IPS DF 4.7 (cell line): Measurements from ENCODE around the gene C1QL1.
A peak's percentile ranks its signal among the peaks of the same experiment; 100 is the strongest.
"Not testable (repeated sequence)": the region's sequence is repeated elsewhere in the genome, so short reads cannot be mapped to it uniquely, and the experiment has no call there.

Source experiments
- DNase-seq: peaks from one replicate; pipeline ENCODE4 v3.0.0-alpha.2; 2013; ENCODE audit warnings: low spot score; ENCODE audit errors: extremely low read depth

C1QL1 gene

GRCh38 chr17:44965481-44966234, 2.4 kb downstream of the C1QL1 start:
- DNase-seq: no peak

GRCh38 chr17:44961921-44962350, 6.2 kb downstream of the C1QL1 start:
- no peak for DNase-seq

DNA sequence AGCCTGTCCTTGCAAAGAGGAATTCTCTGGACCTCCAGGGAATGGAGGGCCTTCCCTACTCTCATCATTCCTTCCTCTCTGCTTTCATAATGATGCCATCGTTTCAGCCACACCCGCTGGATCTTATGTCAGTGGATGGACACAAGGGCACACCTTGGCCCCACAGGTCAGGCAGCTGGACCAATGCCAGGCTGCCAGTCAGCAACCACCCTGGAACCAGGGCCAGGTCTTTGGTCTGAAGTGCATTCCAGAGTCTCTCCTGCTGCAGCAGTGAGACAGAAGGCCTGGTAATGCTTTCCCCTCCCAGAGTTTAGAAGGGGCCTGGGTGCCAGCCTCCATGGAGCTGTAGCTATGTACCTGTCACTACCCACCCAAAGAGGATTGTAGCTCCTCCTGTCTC, 7.4 kb downstream of the C1QL1 start:
- DNase-seq: no peak

- DNase-seq: no peak
Observed at GRCh38 chr17:44959821-44960531, 8.1 kb downstream of the C1QL1 start.

DNA sequence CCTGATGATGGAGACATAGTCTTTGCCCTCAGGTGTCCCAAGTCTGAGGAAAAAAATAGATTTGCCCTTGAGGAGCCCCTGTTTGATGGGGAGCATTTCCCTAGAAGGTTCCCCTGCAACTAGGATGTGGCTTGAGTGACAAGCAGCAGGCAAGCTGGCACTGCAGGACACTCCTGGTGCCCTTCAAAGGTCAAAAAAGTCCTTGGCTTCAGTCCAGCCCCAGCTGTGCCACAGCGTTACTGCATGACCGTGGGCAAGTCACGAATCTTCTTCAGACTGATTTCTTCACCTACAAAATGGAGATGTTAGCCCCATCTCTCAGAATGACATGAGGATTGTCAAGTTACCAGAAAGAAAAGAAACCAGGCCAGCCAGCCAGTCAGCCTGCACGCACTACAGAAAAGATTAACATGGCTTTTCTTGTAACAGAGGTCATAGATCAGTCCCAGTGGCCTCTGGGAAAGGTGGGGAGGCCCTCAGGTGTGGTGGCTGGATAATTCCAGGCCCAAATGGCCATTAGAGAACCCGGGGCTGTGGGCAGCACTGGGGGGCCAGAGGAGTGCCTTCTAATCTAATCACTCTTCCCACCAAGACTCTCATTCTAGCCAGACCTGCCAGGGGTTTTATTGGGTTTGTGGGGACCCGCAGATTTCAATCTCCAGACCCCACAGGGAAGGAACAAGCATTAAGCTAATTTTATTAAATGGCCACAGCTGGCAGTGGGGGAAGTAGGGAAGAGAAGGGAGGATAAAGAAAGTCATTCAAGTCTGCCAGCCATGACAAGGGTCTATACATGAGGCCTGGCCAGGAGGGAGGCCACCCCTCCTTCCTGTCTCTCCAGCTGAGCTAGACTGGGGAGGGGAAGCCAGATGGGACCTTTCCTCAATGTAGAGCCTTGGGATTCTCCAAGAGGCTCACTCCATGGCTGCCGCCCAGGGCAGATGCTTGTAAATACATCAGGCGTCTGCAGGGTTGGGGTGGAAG, 10.8 kb downstream of the C1QL1 start:
- no peak for DNase-seq

- DNase-seq: no peak
Observed at GRCh38 chr17:44955674-44956425, 12.3 kb downstream of the C1QL1 start.

DNA sequence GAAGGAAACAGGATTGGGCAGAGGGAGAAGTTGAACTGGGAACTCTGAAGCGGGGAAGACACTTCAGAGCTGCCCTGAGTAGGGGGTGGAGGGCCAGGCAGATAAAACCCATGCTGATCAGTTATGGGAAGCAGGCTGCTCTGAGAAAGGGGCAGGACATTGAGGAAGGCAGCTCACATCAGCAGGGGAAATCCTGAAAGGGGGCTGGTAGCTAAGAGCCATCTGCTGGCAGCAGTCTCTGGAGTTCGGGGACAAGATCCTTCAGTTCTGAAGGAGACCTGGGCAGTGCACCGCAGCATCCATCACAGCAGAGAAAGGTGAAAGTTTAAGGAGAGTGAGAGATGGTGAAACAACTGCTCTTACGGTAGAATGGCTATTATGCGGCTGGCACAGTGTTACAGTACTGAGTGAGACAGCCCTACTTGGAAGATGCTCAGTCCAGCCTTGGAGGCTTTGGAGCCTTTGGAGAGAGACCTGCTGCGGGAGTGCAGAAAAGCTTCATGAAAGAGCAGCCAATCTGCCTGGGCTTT, 15.1 kb downstream of the C1QL1 start:
- no peak for DNase-seq

GRCh38 chr17:44948315-44948795, 19.7 kb downstream of the C1QL1 start:
- DNase-seq: no peak

DNA sequence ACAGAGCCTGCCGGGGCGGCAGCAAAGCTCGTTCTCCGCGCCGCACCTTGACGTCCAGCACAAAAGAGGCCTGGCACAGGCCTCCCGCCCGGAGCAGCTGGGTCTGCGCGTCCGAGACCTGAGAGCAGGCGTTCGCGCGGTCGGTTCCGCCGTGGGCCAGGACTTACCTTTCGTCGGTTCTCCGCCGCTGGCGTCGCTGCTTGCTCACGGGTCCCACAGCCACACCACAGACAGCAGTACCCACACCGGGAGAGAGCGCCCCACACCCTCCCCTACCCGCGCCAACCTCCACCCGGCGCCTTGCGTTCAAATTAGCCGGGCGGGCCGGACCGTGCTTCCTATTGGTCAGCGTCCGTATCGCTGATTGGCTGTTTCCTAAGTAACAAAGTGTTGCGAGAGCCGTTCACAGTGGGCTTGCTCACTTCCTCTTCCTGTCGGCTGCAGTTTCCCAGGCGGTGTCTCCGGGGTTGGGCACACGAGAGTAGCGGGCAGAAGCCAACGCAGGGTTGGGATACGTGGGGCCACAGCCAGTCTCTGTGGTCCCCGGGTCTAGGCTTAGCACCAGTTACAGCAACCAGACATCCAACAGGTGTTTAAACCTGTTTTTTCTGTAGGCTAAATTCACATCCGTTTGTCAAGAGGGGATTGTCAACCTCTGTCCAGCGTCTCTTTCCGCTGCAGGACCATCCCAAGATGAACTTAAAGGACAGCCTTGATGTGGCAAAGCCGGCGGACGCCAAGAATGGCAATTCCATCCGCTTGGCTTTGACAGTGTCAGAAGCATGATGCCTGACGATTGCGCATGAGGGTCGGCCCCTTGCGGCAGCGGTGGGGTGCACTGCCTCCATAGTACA, 20.4 kb downstream of the C1QL1 start, which contains the start of gene KIF18B:
TSS of gene KIF18B (minus strand) at position 313 of the 854 bp plus-strand sequence. CDS start 11,429 bp downstream, outside the sequence.
- DNase-seq: peak; percentile 90

DNA sequence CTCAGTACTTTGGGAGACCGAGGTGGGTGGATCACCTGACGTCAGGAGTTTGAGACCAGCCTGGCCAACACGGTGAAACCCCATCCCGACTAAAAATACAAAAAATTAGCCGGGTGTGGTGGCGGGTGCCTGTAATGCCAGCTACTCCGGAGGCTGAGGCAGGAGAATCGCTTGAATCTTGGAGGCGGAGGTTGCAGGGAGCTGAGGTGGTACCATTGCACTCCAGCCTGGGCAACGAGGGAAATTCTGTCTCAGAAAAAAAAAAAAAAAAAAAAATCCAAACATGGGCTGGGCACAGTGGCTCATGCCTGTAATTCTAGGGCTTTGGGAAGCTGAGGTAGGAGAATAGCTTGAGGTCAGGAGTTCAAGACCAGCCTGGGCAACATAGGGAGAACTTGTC, 22.5 kb downstream of the C1QL1 start:
- not testable (repeated sequence) for DNase-seq

GRCh38 chr17:44942456-44942855, 25.6 kb downstream of the C1QL1 start:
- DNase-seq: no peak

DNA sequence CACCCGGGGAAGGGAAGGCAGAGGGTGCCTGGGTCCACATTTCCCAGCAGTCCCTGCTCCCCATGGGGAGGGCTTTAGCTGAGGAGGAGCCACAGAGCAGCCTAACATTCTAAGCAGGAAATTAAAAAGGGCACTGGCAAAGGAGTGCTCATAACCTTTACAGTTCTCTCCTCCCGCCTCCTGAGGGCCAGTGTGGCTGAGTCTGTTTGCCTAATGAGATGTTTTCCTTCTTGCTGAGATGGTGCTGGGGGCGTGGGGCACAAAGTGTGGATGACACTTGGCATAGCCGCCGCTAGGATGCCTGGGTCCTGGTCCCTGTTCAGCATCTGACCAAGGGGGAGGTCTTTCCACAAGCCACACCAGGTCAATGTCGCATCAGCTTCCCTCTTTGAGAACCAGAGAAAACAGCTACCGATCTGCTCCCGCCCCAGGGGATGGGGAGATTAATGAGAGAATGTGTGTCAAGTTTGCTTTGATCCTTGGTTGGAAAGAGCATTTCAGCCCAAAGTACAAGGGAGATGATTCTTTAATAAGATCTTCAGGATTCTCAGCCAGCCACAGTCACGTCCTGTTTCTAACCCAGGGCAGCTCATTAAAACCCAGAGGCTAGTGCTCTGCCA, 26.3 kb downstream of the C1QL1 start:
- no peak for DNase-seq

DNA sequence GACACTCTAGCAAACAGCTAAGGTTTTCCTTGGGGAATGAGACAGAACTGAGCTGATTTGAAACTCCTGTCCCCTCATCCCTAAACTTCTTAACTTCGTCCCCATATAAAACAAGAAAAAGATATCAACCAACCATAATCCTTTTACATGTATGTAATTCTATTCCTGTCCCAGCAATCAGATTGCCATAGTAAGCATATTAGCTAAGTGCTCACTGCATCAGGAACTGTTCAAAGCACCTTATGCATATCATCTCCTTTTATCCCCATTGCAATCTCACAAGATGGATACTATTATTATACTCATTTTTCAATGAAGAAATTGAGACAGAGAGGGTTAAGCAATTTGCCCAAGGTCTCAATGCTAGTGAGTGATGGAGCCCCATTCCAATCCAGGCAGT, 27.3 kb downstream of the C1QL1 start:
- DNase-seq: no peak

DNA sequence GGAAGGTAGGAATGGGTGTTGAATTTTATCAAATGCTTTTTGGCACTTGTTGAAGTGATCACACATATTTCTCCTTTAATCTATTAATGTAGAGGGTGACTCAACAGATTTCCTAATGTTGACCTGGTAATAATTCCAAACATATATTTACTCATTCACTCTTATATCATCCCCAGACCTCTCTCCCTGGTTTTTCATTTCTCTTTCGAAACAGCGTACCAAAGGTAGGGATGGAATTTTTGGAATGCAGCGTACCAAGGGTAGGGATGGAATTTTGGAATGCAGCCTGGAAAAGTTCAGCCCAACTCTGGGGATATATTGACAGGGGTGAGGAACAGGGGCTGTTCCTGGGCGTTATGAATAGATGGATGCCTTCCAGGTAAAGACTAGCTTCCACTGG, 27.8 kb downstream of the C1QL1 start:
- DNase-seq: no peak

GRCh38 chr17:44935116-44935515, 33.0 kb downstream of the C1QL1 start:
- DNase-seq: no peak

- no peak for DNase-seq
Observed at GRCh38 chr17:44934745-44935105, 33.4 kb downstream of the C1QL1 start.

GRCh38 chr17:44933824-44934744, 34.0 kb downstream of the C1QL1 start:
- no peak for DNase-seq

DNA sequence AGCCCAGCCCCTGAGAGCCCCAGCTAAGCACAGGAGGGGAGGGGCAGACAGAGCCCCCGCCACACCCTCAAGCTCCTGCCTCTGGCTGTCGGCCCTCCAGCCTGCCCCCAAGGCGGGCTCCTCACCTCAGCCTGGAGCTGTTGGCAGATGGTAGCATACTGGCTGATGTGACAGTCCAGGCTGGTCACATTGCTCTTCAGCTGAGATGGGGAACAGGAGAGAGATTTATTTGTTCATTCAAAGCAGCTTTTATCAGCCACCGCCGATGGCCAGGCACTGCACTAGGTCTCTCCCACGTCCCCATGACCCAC, 35.4 kb downstream of the C1QL1 start:
- no peak for DNase-seq
